HEK293 (cell line): ENCODE measurements around the gene VWF.

Experiments
- CTCF ChIA-PET: fragments of 350-600 bp; formaldehyde crosslinking; extraction: SDS; loops from one replicate; lab custom pipeline; 2021; ENCODE audit warnings: antibody characterized with exemption; lab: Yijun Ruan, JAX
- POLR2A ChIA-PET: fragments of 300-600 bp; formaldehyde crosslinking; extraction: SDS; loops from one replicate; lab custom pipeline; 2020; ENCODE audit warnings: antibody characterized with exemption, inconsistent platforms; lab: Yijun Ruan, JAX
- H3K27ac ChIP-seq: fragments of 200-500 bp; sonication (Bioruptor generic); 2 replicates; pipeline ENCODE4 v1.5.1; 2014; ENCODE audit warnings: low read depth, low read length, control low read depth, inconsistent platforms; ENCODE audit errors: extremely low read depth
- H3K36me3 ChIP-seq, 2 experiments: fragments of 200-500 bp in 1 of 2; sonication (Bioruptor generic) in 1 of 2; 1 replicate in 1 of 2; 2 replicates in 1 of 2; pipeline ENCODE4 v1.5.1; 2014 to 2017; ENCODE audit warnings: inconsistent platforms in 2 of 2, low read length in 2 of 2; ENCODE audit not compliant: control insufficient read depth in 2 of 2, insufficient read depth in 1 of 2
- H3K4me1 ChIP-seq: fragments of 200-500 bp; sonication (Bioruptor generic); 2 replicates; pipeline ENCODE4 v1.5.1; 2014; ENCODE audit warnings: mild to moderate bottlenecking, low read length, inconsistent platforms; ENCODE audit not compliant: control insufficient read depth, insufficient read depth
- H3K4me3 ChIP-seq: 2 replicates; pipeline ENCODE4 v1.5.1; 2011; ENCODE audit warnings: low read depth, mild to moderate bottlenecking, control low read depth, low read length, moderate library complexity
- H3K9me3 ChIP-seq: fragments of 200-500 bp; sonication (Bioruptor generic); 2 replicates; pipeline ENCODE4 v1.5.1; 2014; ENCODE audit warnings: low read depth, low read length, inconsistent platforms; ENCODE audit not compliant: control insufficient read depth, insufficient read depth
- FEZF1 ChIP-seq: fragments of 450-650 bp; formaldehyde crosslinking; IDR thresholded peaks from 2 replicates; pipeline ENCODE4 v1.5.1; 2016; ENCODE audit warnings: missing biosample characterization, missing genetic modification characterization
- GLIS2 ChIP-seq: fragments of 450-650 bp; formaldehyde crosslinking; IDR thresholded peaks from 2 replicates; pipeline ENCODE4 v1.5.1; 2016; ENCODE audit warnings: missing biosample characterization, missing genetic modification characterization
- HIC1 ChIP-seq: fragments of 450-650 bp; formaldehyde crosslinking; IDR thresholded peaks from 2 replicates; pipeline ENCODE4 v1.5.1; 2016; ENCODE audit warnings: missing biosample characterization, missing genetic modification characterization
- MYNN ChIP-seq: fragments of 450-650 bp; formaldehyde crosslinking; IDR thresholded peaks from 2 replicates; pipeline ENCODE4 v1.5.1; 2016; ENCODE audit warnings: missing biosample characterization, missing genetic modification characterization, borderline replicate concordance
- PRDM6 ChIP-seq: fragments of 450-650 bp; formaldehyde crosslinking; IDR thresholded peaks from 2 replicates; pipeline ENCODE4 v1.5.1; 2017; ENCODE audit warnings: missing biosample characterization, missing genetic modification characterization
- REPIN1 ChIP-seq: fragments of 450-650 bp; formaldehyde crosslinking; IDR thresholded peaks from 2 replicates; pipeline ENCODE4 v1.5.1; 2017; ENCODE audit warnings: missing biosample characterization, missing genetic modification characterization, low read depth
- REST ChIP-seq: fragments of 450-650 bp; formaldehyde crosslinking; IDR thresholded peaks from 2 replicates; pipeline ENCODE4 v1.5.1; 2016; ENCODE audit warnings: missing biosample characterization, missing genetic modification characterization
- SCRT2 ChIP-seq: fragments of 450-650 bp; formaldehyde crosslinking; IDR thresholded peaks from 2 replicates; pipeline ENCODE4 v1.5.1; 2016; ENCODE audit warnings: missing biosample characterization, missing genetic modification characterization
- YY1 ChIP-seq: fragments of 450-650 bp; formaldehyde crosslinking; IDR thresholded peaks from 2 replicates; pipeline ENCODE4 v1.5.1; 2018; ENCODE audit warnings: missing biosample characterization, missing genetic modification characterization
- ZBTB8A ChIP-seq: fragments of 450-650 bp; formaldehyde crosslinking; IDR thresholded peaks from 2 replicates; pipeline ENCODE4 v1.5.1; 2016; ENCODE audit warnings: missing biosample characterization, missing genetic modification characterization
- ZEB2 ChIP-seq: fragments of 450-650 bp; formaldehyde crosslinking; IDR thresholded peaks from 2 replicates; pipeline ENCODE4 v1.5.1; 2016; ENCODE audit warnings: missing biosample characterization, missing genetic modification characterization
- ZFP41 ChIP-seq: fragments of 450-650 bp; formaldehyde crosslinking; IDR thresholded peaks from 2 replicates; pipeline ENCODE4 v1.5.1; 2016; ENCODE audit warnings: missing biosample characterization, missing genetic modification characterization, borderline replicate concordance
- ZNF140 ChIP-seq: fragments of 450-650 bp; formaldehyde crosslinking; IDR thresholded peaks from 2 replicates; pipeline ENCODE4 v1.5.1; 2016; ENCODE audit warnings: missing biosample characterization, missing genetic modification characterization
- ZNF169 ChIP-seq: fragments of 450-650 bp; formaldehyde crosslinking; IDR thresholded peaks from 2 replicates; pipeline ENCODE4 v1.5.1; 2016; ENCODE audit warnings: missing biosample characterization, missing genetic modification characterization
- ZNF174 ChIP-seq: fragments of 450-650 bp; formaldehyde crosslinking; IDR thresholded peaks from 2 replicates; pipeline ENCODE4 v1.5.0; 2017; ENCODE audit warnings: missing biosample characterization, mild to moderate bottlenecking, missing genetic modification characterization
- ZNF239 ChIP-seq: fragments of 450-650 bp; formaldehyde crosslinking; IDR thresholded peaks from 2 replicates; pipeline ENCODE4 v1.5.1; 2016; ENCODE audit warnings: missing biosample characterization, missing genetic modification characterization
- ZNF280D ChIP-seq: fragments of 450-650 bp; formaldehyde crosslinking; IDR thresholded peaks from 2 replicates; pipeline ENCODE4 v1.5.1; 2016; ENCODE audit warnings: missing biosample characterization, missing genetic modification characterization
- ZNF366 ChIP-seq: fragments of 450-650 bp; formaldehyde crosslinking; conservative IDR thresholded peaks from 2 replicates; pipeline ENCODE4 v1.5.1; 2016; ENCODE audit warnings: missing biosample characterization, missing genetic modification characterization
- ZNF548 ChIP-seq: fragments of 450-650 bp; formaldehyde crosslinking; IDR thresholded peaks from 2 replicates; pipeline ENCODE4 v1.5.1; 2016; ENCODE audit warnings: missing biosample characterization, missing genetic modification characterization
- ZNF549 ChIP-seq: fragments of 450-650 bp; IDR thresholded peaks from 2 replicates; pipeline ENCODE4 v1.5.1; 2018; ENCODE audit warnings: missing biosample characterization, missing genetic modification characterization, mild to moderate bottlenecking, inconsistent platforms, moderate library complexity
- ZNF610 ChIP-seq: fragments of 450-650 bp; formaldehyde crosslinking; IDR thresholded peaks from 2 replicates; pipeline ENCODE4 v1.5.1; 2016; ENCODE audit warnings: missing biosample characterization, missing genetic modification characterization, borderline replicate concordance
- ZNF621 ChIP-seq: fragments of 450-650 bp; formaldehyde crosslinking; IDR thresholded peaks from 2 replicates; pipeline ENCODE4 v1.5.1; 2017; ENCODE audit warnings: missing biosample characterization, missing genetic modification characterization
- ZNF670 ChIP-seq: fragments of 450-650 bp; formaldehyde crosslinking; IDR thresholded peaks from 2 replicates; pipeline ENCODE4 v1.5.1; 2016; ENCODE audit warnings: missing biosample characterization, missing genetic modification characterization, low read depth
- ZNF791 ChIP-seq: fragments of 450-650 bp; formaldehyde crosslinking; IDR thresholded peaks from 2 replicates; pipeline ENCODE4 v1.5.1; 2016; ENCODE audit warnings: missing biosample characterization, missing genetic modification characterization
- ZSCAN16 ChIP-seq: fragments of 450-650 bp; formaldehyde crosslinking; IDR thresholded peaks from 2 replicates; pipeline ENCODE4 v1.5.1; 2016; ENCODE audit warnings: missing biosample characterization, missing genetic modification characterization
- ZSCAN4 ChIP-seq: fragments of 450-650 bp; formaldehyde crosslinking; IDR thresholded peaks from 2 replicates; pipeline ENCODE4 v1.5.1; 2017; ENCODE audit warnings: missing biosample characterization, missing genetic modification characterization

Gene VWF

GRCh38 chr12:5977556-5977955 lies 146.9 kb downstream of the VWF start:
- H3K4me1 ChIP-seq: no peaks in the 10 kb centered on the region
- TF ChIP-seq ZBTB8A (tag by site-specific recombination) (no peak), ZNF169 (no peak), ZNF140 (no peak), ZNF610 (tag by site-specific recombination) (no peak), ZEB2 (tag by site-specific recombination) (no peak), ZNF548 (tag by site-specific recombination) (no peak), ZNF239 (tag by site-specific recombination) (no peak), ZNF621 (tag by site-specific recombination) (no peak), FEZF1 (tag by site-specific recombination) (no peak), ZFP41 (tag by site-specific recombination) (no peak), GLIS2 (no peak), PRDM6 (tag by site-specific recombination) (no peak), ZNF280D (tag by site-specific recombination) (no peak), REPIN1 (tag by site-specific recombination) (no peak)
- H3K27ac ChIP-seq: no peak overlapping the region
- H3K9me3 ChIP-seq: no peaks in the 10 kb centered on the region
- ChIA-PET CTCF (interaction anchor here (1.5 to 7.1 kb wide), 2 partner anchors 11 to 12 kb away, joined by 5 to 56 read pairs; no protein-coding TSS in a partner anchor), POLR2A (no interaction called here)
- no peaks in the 10 kb centered on the region for H3K36me3 ChIP-seq
- H3K4me3 ChIP-seq: no peak overlapping the region

GRCh38 chr12:5976711-5977110 lies 147.8 kb downstream of the VWF start:
- CTCF ChIA-PET: interaction anchor here (0.6 to 7.1 kb wide), 3 partner anchors 10 to 216 kb away, joined by 3 to 56 read pairs (median 4); no protein-coding TSS in a partner anchor
- TF ChIP-seq SCRT2 (tag by site-specific recombination) (no peak), ZNF549 (tag by site-specific recombination) (no peak), ZNF791 (no peak), ZNF670 (tag by site-specific recombination) (no peak), HIC1 (tag by site-specific recombination) (no peak), ZNF366 (tag by site-specific recombination) (no peak), MYNN (tag by site-specific recombination) (no peak), ZSCAN4 (tag by site-specific recombination) (no peak), ZSCAN16 (tag by site-specific recombination) (no peak), ZNF174 (tag by site-specific recombination) (no peak), ZNF169 (no peak), YY1 (tag by site-specific recombination) (no peak), REST (no peak)

More at GRCh38 chr12:5976711-5977110, 147.8 kb downstream of the VWF start:
- Histone ChIP-seq H3K4me1 (no peaks in the 10 kb centered on the region), H3K36me3 (no peaks in the 10 kb centered on the region), H3K9me3 (no peaks in the 10 kb centered on the region), H3K4me3 (no peak overlapping the region), H3K27ac (no peak overlapping the region)
- POLR2A ChIA-PET: no interaction called here
